GM19328 (cell line): ENCODE results near the gene ZFTA.

Experiments
- ATAC-seq: cut with Tn5 transposase; IDR thresholded peaks from one replicate; pipeline ENCODE4 v1.9.1; 2021; ENCODE audit warnings: mild to moderate bottlenecking, moderate library complexity; ENCODE audit not compliant: unreplicated experiment

Gene ZFTA

DNA sequence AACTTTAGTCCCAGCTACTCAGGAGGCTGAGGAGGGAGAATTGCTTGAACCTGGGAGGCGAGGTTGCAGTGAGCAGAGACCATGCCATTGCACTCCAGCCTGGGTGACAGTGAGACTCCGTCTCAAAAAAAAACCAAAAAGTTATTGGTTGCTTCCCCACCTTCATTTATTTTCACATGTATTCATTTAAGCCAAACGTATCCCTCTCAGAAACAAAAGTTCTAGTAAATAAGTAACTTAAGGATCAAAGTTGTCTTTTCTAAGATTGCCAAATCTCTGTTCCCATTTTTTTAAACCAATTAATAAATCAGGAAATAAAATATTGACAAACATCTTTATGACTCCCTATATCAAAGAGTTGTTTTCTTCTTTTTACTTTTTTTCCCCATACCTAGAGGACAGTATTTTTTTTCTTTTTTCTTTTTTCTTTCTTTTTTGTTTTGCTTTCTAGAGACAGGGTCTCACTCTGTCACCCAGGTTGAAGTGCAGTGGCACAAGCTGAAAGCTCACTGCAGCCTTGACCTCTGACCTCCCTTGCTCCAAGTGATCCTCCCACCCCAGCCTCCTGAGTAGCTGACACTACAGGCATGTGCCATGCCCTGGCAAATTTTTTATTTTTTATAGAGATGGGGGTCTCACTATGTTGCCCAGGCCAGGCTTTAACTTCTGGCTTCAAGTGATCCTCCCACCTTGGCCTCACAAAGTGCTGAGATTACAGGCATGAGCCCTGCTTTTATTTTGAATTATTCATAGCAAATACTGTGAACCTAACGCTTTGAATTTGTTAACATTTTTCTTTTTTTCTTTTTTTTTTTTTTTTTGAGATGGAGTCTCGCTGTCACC is 11.4 kb downstream of the ZFTA start:
- ATAC-seq, result no peak

GRCh38 chr11:63749624-63750023 is 19.0 kb downstream of the ZFTA start:
- no peak for ATAC-seq

- no peak for ATAC-seq
These were observed 21.6 kb downstream of the ZFTA start for GRCh38 chr11:63747011-63747410.

- no peak for ATAC-seq
These were observed 23.0 kb downstream of the ZFTA start for GRCh38 chr11:63745304-63746170.

- no peak for ATAC-seq
These were observed 29.7 kb downstream of the ZFTA start for GRCh38 chr11:63738720-63739360.

DNA sequence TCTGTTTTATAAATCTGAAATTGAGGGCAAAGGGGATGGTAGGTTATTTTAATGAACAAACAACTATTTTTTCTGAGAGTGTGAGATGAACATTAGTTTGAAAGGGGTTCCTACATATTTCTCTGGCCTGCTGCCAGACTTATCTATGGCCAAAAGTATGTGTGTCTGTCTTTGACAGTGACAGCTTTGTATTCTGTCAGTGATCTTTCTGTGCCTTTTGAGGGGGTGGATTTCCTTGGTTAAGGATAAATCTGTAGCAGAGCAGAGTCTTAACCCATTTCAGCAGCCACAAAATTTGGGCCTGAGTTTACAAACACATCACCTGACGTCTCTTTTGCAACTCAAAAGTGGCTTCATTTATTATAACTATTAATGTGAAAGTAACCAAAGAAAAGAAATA is 30.9 kb downstream of the ZFTA start:
- ATAC-seq, result no peak

- ATAC-seq, result no peak
These were observed 31.7 kb downstream of the ZFTA start for GRCh38 chr11:63736864-63737263.

DNA sequence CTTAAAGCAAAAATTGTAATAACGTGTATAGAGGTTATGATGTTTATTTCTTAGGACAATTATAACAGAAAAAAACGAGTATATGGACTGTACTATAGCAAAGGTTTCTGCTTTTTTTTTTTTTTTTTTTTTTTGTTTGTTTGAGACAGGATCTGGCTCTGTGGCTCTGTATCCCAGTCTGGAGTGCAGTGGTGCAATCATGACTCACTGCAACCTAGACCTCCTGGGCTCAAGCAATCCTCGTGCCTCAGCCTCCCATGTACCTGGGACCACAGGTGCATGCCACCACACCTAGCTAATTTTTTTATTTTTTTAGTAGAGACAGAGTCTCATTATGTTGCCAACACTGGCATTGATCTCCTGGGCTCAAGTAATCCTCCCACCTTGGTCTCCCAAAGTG is 39.2 kb downstream of the ZFTA start:
- no peak for ATAC-seq

GRCh38 chr11:63720611-63721010 is 48.0 kb downstream of the ZFTA start:
- ATAC-seq, result no peak

DNA sequence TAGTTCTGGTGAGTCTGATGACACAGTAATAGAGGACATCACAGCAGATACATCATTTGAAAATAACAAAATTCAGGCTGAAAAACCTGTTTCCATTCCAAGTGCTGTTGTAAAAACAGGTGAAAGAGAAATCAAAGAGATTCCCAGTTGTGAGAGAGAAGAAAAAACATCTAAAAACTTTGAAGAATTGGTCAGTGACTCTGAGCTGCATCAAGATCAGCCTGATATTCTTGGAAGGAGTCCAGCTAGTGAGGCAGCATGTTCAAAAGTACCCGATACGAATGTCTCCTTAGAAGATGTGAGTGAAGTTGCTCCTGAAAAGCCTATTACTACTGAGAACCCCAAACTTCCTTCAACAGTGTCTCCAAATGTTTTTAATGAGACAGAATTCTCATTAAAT is 48.6 kb downstream of the ZFTA start:
- ATAC-seq, result no peak

DNA sequence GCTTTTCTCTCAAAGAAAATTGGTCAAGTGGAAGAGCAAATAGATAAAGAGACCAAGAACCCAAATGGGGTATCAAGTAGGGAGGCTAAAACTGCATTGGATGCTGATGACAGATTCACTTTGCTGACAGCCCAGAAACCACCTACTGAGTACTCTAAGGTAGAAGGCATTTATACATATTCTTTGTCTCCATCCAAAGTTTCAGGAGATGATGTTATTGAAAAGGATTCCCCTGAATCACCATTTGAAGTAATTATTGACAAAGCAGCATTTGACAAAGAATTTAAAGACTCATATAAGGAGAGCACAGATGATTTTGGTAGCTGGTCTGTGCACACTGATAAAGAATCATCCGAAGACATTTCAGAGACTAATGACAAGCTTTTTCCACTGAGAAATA is 49.6 kb downstream of the ZFTA start:
- ATAC-seq, result no peak
